NCI-H1105 treated with DMSO at 0.1 percent for 48 hours (cell line): Measurements from ENCODE around the gene SMG6.
"Not testable (repeated sequence)": the region's sequence is repeated elsewhere in the genome, so short reads cannot be mapped to it uniquely, and the experiment has no call there.

ENCODE experiments used
- DNase-seq: peaks from one replicate; lab custom pipeline; 2025; lab: John Stamatoyannopoulos, UW

SMG6 gene

GRCh38 chr17:2263183-2264066 is 40.2 kb downstream of the SMG6 start:
- no peak for DNase-seq

GRCh38 chr17:2262135-2262587 is 41.4 kb downstream of the SMG6 start:
- DNase-seq: no peak

GRCh38 chr17:2259769-2260536 is 43.6 kb downstream of the SMG6 start:
- no peak for DNase-seq

- not testable (repeated sequence) for DNase-seq
Observed at GRCh38 chr17:2258830-2259229, 44.8 kb downstream of the SMG6 start.

- DNase-seq: no peak
Observed at GRCh38 chr17:2253768-2254406, 49.7 kb downstream of the SMG6 start.

GRCh38 chr17:2253362-2253761 is 50.2 kb downstream of the SMG6 start:
- DNase-seq: no peak

- DNase-seq: no peak
Observed at GRCh38 chr17:2251098-2251497, 52.5 kb downstream of the SMG6 start.

GRCh38 chr17:2250140-2251095 is 53.2 kb downstream of the SMG6 start:
- DNase-seq: no peak

GRCh38 chr17:2247005-2247404 is 56.6 kb downstream of the SMG6 start:
- DNase-seq: no peak

GRCh38 chr17:2244545-2245525 is 58.8 kb downstream of the SMG6 start:
- peak; percentile 37 for DNase-seq

GRCh38 chr17:2243953-2244352 is 59.6 kb downstream of the SMG6 start:
- no peak for DNase-seq

GRCh38 chr17:2241823-2242222 is 61.8 kb downstream of the SMG6 start:
- no peak for DNase-seq

- DNase-seq: no peak
Observed at GRCh38 chr17:2240541-2240940, 63.0 kb downstream of the SMG6 start.

- no peak for DNase-seq
Observed at GRCh38 chr17:2239882-2240430, 63.6 kb downstream of the SMG6 start.

- DNase-seq: no peak
Observed at GRCh38 chr17:2239170-2239551, 64.4 kb downstream of the SMG6 start.

- DNase-seq: no peak
Observed at GRCh38 chr17:2238432-2239169, 65.0 kb downstream of the SMG6 start.

- no peak for DNase-seq
Observed at GRCh38 chr17:2237950-2238349, 65.6 kb downstream of the SMG6 start.

- DNase-seq: no peak
Observed at GRCh38 chr17:2237521-2237921, 66.1 kb downstream of the SMG6 start.

- DNase-seq: no peak
Observed at GRCh38 chr17:2235792-2236366, 67.7 kb downstream of the SMG6 start.
